HepG2 (cell line): Measurements from ENCODE around the gene STK11. TPM values are rescaled to one million over a fixed set of nuclear protein-coding genes. Genes with fewer than 3 reads are reported as not detected.
A peak's percentile ranks its signal among the peaks of the same experiment; 100 is the strongest.

Experiments used
- DMAP1 ChIP-seq: IDR thresholded peaks from 2 replicates; pipeline ENCODE4 v1.6.1; 2016
- GABPB1 ChIP-seq: IDR thresholded peaks from 2 replicates; pipeline ENCODE4 v1.6.1; 2016; ENCODE audit warnings: mild to moderate bottlenecking, missing genetic modification reagents, moderate library complexity, missing compliant biosample characterization
- HNRNPLL ChIP-seq: fragments of 200-400 bp; formaldehyde crosslinking; IDR thresholded peaks from 2 replicates; pipeline ENCODE4 v1.6.1; 2017; ENCODE audit warnings: mild to moderate bottlenecking, low read depth, low read length; ENCODE audit not compliant: poor library complexity, severe bottlenecking
- LRRFIP1 ChIP-seq: sonication (generic); formaldehyde crosslinking; conservative IDR thresholded peaks from 2 replicates; pipeline ENCODE4 v1.4.0; 2020; ENCODE audit warnings: missing genetic modification reagents
- MEIS2 ChIP-seq: sonication (generic); formaldehyde crosslinking; IDR thresholded peaks from 2 replicates; pipeline ENCODE4 v1.9.0; 2021; ENCODE audit warnings: mild to moderate bottlenecking, missing genetic modification reagents
- NONO ChIP-seq, 2 experiments: fragments of 450-650 bp in 1 of 2; sonication (generic) in 1 of 2; formaldehyde crosslinking in 1 of 2; IDR thresholded peaks in 1 of 2; conservative IDR thresholded peaks in 1 of 2; 2 replicates each; pipeline versions ENCODE4 v1.6.1 to v1.8.0; 2017 to 2022; ENCODE audit warnings: mild to moderate bottlenecking in 1 of 2, missing genetic modification reagents in 1 of 2, moderate library complexity in 1 of 2
- RAD21 ChIP-seq: fragments of 450-650 bp; formaldehyde crosslinking; IDR thresholded peaks from 2 replicates; pipeline ENCODE4 v1.5.0; 2020; ENCODE audit warnings: mild to moderate bottlenecking
- RBFOX2 ChIP-seq: fragments of 200-400 bp; formaldehyde crosslinking; IDR thresholded peaks from 2 replicates; pipeline ENCODE4 v1.6.1; 2017; ENCODE audit warnings: low read depth, mild to moderate bottlenecking, low read length
- SIX1 ChIP-seq: sonication (generic); formaldehyde crosslinking; IDR thresholded peaks from 2 replicates; pipeline ENCODE4 v1.4.0; 2020; ENCODE audit warnings: missing genetic modification reagents, borderline replicate concordance
- TARDBP ChIP-seq: sonication (generic); formaldehyde crosslinking; IDR thresholded peaks from 2 replicates; pipeline ENCODE4 v1.8.0; 2022; ENCODE audit warnings: mild to moderate bottlenecking, missing genetic modification reagents
- TBX3 ChIP-seq: fragments of 450-650 bp; IDR thresholded peaks from 2 replicates; pipeline ENCODE4 v1.6.1; 2017; ENCODE audit warnings: antibody characterized with exemption, mild to moderate bottlenecking, inconsistent platforms, borderline replicate concordance
- ZMAT5 ChIP-seq: sonication (generic); formaldehyde crosslinking; IDR thresholded peaks from 2 replicates; pipeline ENCODE4 v1.5.0; 2020; ENCODE audit warnings: mild to moderate bottlenecking, low read depth, missing genetic modification reagents, borderline replicate concordance
- ZNF142 ChIP-seq: sonication (generic); formaldehyde crosslinking; IDR thresholded peaks from 2 replicates; pipeline ENCODE4 v1.4.0; 2020; ENCODE audit warnings: missing genetic modification reagents
- ZNF234 ChIP-seq: sonication (generic); formaldehyde crosslinking; conservative IDR thresholded peaks from 2 replicates; pipeline ENCODE4 v1.5.1; 2020; ENCODE audit warnings: mild to moderate bottlenecking, missing genetic modification reagents
- ZNF460 ChIP-seq: sonication (generic); formaldehyde crosslinking; IDR thresholded peaks from 2 replicates; pipeline ENCODE4 v1.5.1; 2020; ENCODE audit warnings: missing genetic modification reagents, mild to moderate bottlenecking, borderline replicate concordance
- ZNF513 ChIP-seq: sonication (generic); formaldehyde crosslinking; conservative IDR thresholded peaks from 2 replicates; pipeline ENCODE4 v1.5.0; 2020; ENCODE audit warnings: missing genetic modification reagents
- ZNF589 ChIP-seq: sonication (generic); formaldehyde crosslinking; conservative IDR thresholded peaks from 2 replicates; pipeline ENCODE4 v1.8.0; 2022; ENCODE audit warnings: mild to moderate bottlenecking, moderate library complexity, missing genetic modification reagents
- ZSCAN20 ChIP-seq: sonication (generic); formaldehyde crosslinking; IDR thresholded peaks from 2 replicates; pipeline ENCODE4 v1.4.0; 2020; ENCODE audit warnings: missing genetic modification reagents, mild to moderate bottlenecking, borderline replicate concordance
- polyA plus RNA-seq, 8 experiments: library from polyadenylated mRNA; depleted of rRNA in 3 of 8; stranded (reverse) in 7 of 8; unstranded in 1 of 8; fragments of >200 nt; fragmentation: Illumina TruSeq in 4 of 8; extraction: Trizol in 4 of 8; gene quantifications; 2 replicates each; pipeline versions ENCODE4 v1.2.1 to v1.2.3, GENCODE V29; 2011 to 2016; ENCODE audit warnings: low read depth in 4 of 8, missing spikeins in 1 of 8, mixed read lengths in 1 of 8; ENCODE audit not compliant: insufficient read depth in 1 of 8
- total RNA-seq, 5 experiments: library from RNA; depleted of rRNA; stranded (reverse); fragments of >200 nt; fragmentation: Illumina TruSeq; extraction: Trizol; gene quantifications; 2 replicates each; pipeline ENCODE4 v1.2.3, GENCODE V29; 2016; ENCODE audit warnings: low read depth in 1 of 5

STK11 gene
- total and polyA plus RNA-seq, 2 of the 13 experiments (the other 11 are each of a cell fraction or from before 2014, with no cell fraction given) = 27.5 to 43.6 TPM

GRCh38 chr19:1220976-1221903 lies 15.7 kb downstream of the STK11 start (continued):
- TF ChIP-seq NONO (IDR thresholded peaks at IDR 0.05) (no peak), NONO (CRISPR knock-in tag; conservative IDR thresholded peaks at IDR 0.05) (peak; percentile 61; the same call in 1 of the 2 replicates), RBFOX2 (peak; percentile 63), TBX3 (no peak), DMAP1 (CRISPR knock-in tag) (no peak), TARDBP (CRISPR knock-in tag) (peak; percentile 41; the same call in 1 of the 2 replicates), ZNF460 (no peak), ZNF513 (no peak), HNRNPLL (no peak), GABPB1 (CRISPR knock-in tag) (peak; percentile 31; the same call in 1 of the 2 replicates), ZMAT5 (CRISPR knock-in tag) (no peak), RAD21 (CRISPR knock-in tag) (peak; percentile 83), ZNF234 (CRISPR knock-in tag) (no peak), MEIS2 (CRISPR knock-in tag) (0 out of 2 replicates have a peak, but pooled peaks have one; percentile 37), ZNF142 (no peak), ZNF589 (no peak), LRRFIP1 (CRISPR knock-in tag) (no peak), SIX1 (no peak), ZSCAN20 (CRISPR knock-in tag) (no peak)
